ENCODE results near the gene COL9A3.

DNA sequence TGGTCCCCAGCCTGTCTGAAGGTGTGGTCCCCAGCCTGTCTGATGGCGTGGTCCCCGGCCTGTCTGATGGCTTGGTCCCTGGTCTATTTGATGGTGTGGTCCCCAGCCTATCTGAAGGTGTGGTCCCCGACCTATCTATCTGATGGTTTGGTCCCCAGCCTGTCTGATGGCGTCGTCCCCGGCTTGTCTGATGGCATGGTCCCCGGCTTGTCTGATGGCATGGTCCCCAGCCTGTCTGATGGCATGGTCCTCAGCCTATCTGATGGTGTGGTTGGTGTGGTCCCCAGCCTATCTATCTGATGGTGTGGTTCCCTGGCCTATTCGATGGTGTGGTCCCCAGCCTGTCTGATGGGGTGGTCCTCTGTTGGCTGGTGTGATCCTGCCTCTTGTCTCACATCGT, 38.8 kb upstream of the COL9A3 start:
- TF ChIP-seq, protein P1, sequence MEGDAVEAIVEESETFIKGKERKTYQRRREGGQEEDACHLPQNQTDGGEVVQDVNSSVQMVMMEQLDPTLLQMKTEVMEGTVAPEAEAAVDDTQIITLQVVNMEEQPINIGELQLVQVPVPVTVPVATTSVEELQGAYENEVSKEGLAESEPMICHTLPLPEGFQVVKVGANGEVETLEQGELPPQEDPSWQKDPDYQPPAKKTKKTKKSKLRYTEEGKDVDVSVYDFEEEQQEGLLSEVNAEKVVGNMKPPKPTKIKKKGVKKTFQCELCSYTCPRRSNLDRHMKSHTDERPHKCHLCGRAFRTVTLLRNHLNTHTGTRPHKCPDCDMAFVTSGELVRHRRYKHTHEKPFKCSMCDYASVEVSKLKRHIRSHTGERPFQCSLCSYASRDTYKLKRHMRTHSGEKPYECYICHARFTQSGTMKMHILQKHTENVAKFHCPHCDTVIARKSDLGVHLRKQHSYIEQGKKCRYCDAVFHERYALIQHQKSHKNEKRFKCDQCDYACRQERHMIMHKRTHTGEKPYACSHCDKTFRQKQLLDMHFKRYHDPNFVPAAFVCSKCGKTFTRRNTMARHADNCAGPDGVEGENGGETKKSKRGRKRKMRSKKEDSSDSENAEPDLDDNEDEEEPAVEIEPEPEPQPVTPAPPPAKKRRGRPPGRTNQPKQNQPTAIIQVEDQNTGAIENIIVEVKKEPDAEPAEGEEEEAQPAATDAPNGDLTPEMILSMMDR (IDR thresholded peaks at IDR 0.05; ENCODE audit: poor library complexity, severe bottlenecking): no peak
- no peak for TF ChIP-seq EZH2 (IDR thresholded peaks at IDR 0.05; ENCODE audit: borderline replicate concordance, insufficient read depth, low read length, poor library complexity, severe bottlenecking)
- TF ChIP-seq POLR2AphosphoS5 (IDR thresholded peaks at IDR 0.05): no peak
- no peak for TF ChIP-seq MXI1 (conservative IDR thresholded peaks at IDR 0.05; ENCODE audit: poor library complexity, severe bottlenecking)
- no peak for TF ChIP-seq SMC3 (conservative IDR thresholded peaks at IDR 0.05; ENCODE audit: poor library complexity)
- TF ChIP-seq TAF1 (IDR thresholded peaks at IDR 0.05; ENCODE audit: low read depth): no peak
- TF ChIP-seq EP300 (conservative IDR thresholded peaks at IDR 0.05; ENCODE audit: poor library complexity, severe bottlenecking): no peak
- no peak for TF ChIP-seq RAD21 (conservative IDR thresholded peaks at IDR 0.05)

Data from neural cell (in vitro differentiated cells).